ENCODE measurements around the gene SYNE2. TPM values are rescaled to one million over a fixed set of nuclear protein-coding genes. Genes with fewer than 3 reads are reported as not detected.

SYNE2 gene
- total RNA-seq, 4 donors from 2014 or later, result 101 to 162 (median 114) TPM

GRCh38 chr14:64213853-64214570 lies 361.2 kb downstream of the SYNE2 start:
- Histone ChIP-seq H3K27ac (no peak overlapping the region), H3K27me3 (no peaks in the 10 kb centered on the region), H3K4me1 (no peaks in the 10 kb centered on the region), H3K4me3 (no peak overlapping the region), H3K9me3 (no peaks in the 10 kb centered on the region), H3K36me3 (no peaks in the 10 kb centered on the region)
- intact Hi-C loops (cut with DNase I; ENCODE audit: low total_unique reads), result no loop called here
- no peak for DNase-seq
- no peak for TF ChIP-seq CTCF (IDR thresholded peaks at IDR 0.05)
- no peak for TF ChIP-seq POLR2A (IDR thresholded peaks at IDR 0.05)

GRCh38 chr14:64215274-64215673 lies 362.5 kb downstream of the SYNE2 start:
- no peaks in the 10 kb centered on the region for H3K27me3 ChIP-seq
- no peak overlapping the region for H3K27ac ChIP-seq
- no peak for DNase-seq
- H3K4me1 ChIP-seq, result no peaks in the 10 kb centered on the region
- no peak overlapping the region for H3K4me3 ChIP-seq
- no peaks in the 10 kb centered on the region for H3K36me3 ChIP-seq
- intact Hi-C loops (cut with DNase I; ENCODE audit: low total_unique reads), result no loop called here
- no peaks in the 10 kb centered on the region for H3K9me3 ChIP-seq
- TF ChIP-seq CTCF (IDR thresholded peaks at IDR 0.05) (no peak), POLR2A (IDR thresholded peaks at IDR 0.05) (no peak)

DNA sequence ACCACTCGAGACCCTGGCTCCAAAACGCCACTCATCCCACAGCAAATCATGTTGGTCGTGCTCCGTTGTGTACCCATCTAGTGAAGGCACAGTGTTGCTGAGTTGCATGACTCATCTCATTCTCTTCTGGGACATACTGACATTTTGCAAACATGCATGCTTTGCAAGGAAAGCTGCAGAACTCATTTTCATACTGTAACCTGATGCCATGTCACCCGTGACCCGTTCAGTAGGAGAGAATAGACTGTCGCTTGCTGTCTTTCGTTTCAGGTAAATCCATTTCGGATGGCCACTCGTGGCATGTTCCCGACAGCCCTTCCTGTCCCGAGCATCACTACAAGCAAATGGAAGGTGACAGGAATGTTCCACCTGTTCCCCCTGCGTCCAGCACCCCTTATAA lies 363.2 kb downstream of the SYNE2 start:
- no peak overlapping the region for H3K4me3 ChIP-seq
- no peaks in the 10 kb centered on the region for H3K9me3 ChIP-seq
- intact Hi-C loops (cut with DNase I; ENCODE audit: low total_unique reads), result no loop called here
- H3K36me3 ChIP-seq, result no peaks in the 10 kb centered on the region
- H3K27ac ChIP-seq, result no peak overlapping the region
- no peaks in the 10 kb centered on the region for H3K4me1 ChIP-seq
- no peak for TF ChIP-seq POLR2A (IDR thresholded peaks at IDR 0.05)
- no peak for TF ChIP-seq CTCF (IDR thresholded peaks at IDR 0.05)
- DNase-seq, result no peak
- H3K27me3 ChIP-seq, result no peaks in the 10 kb centered on the region

- H3K4me3 ChIP-seq, result no peak overlapping the region
- no peak overlapping the region for H3K27ac ChIP-seq
- intact Hi-C loops (cut with DNase I; ENCODE audit: low total_unique reads), result no loop called here
- H3K4me1 ChIP-seq, result no peaks in the 10 kb centered on the region
- H3K36me3 ChIP-seq, result no peaks in the 10 kb centered on the region
- H3K27me3 ChIP-seq, result no peaks in the 10 kb centered on the region
- H3K9me3 ChIP-seq, result no peaks in the 10 kb centered on the region
- no peak for TF ChIP-seq CTCF (IDR thresholded peaks at IDR 0.05)
- TF ChIP-seq POLR2A (IDR thresholded peaks at IDR 0.05), result no peak
- peak in 1 of 2 donors; percentile 6 for DNase-seq
Observed at GRCh38 chr14:64217308-64217707, 364.5 kb downstream of the SYNE2 start.

GRCh38 chr14:64217834-64218233 lies 365.0 kb downstream of the SYNE2 start:
- no peak for DNase-seq
- Histone ChIP-seq H3K4me3 (no peak overlapping the region), H3K4me1 (no peaks in the 10 kb centered on the region), H3K36me3 (no peaks in the 10 kb centered on the region), H3K9me3 (no peaks in the 10 kb centered on the region), H3K27me3 (no peaks in the 10 kb centered on the region), H3K27ac (peak overlapping the region; percentile 24 to 62)
- TF ChIP-seq POLR2A (IDR thresholded peaks at IDR 0.05) (no peak), CTCF (IDR thresholded peaks at IDR 0.05) (no peak)
- intact Hi-C loops (cut with DNase I; ENCODE audit: low total_unique reads), result no loop called here
